Fibroblast of skin of scalp (primary cell): ENCODE measurements around the gene PEX14.
"Not testable (repeated sequence)": the region's sequence is repeated elsewhere in the genome, so short reads cannot be mapped to it uniquely, and the experiment has no call there.

ENCODE experiments used
- DNase-seq: peaks from one replicate; pipeline ENCODE4 v3.0.0-alpha.2; 2013

The PEX14 gene

GRCh38 chr1:10495952-10496351, 21.2 kb downstream of the PEX14 start:
- no peak for DNase-seq

GRCh38 chr1:10497109-10497508, 22.4 kb downstream of the PEX14 start:
- no peak for DNase-seq

- no peak for DNase-seq
Observed at GRCh38 chr1:10498231-10498630, 23.5 kb downstream of the PEX14 start.

- no peak for DNase-seq
Observed at GRCh38 chr1:10502206-10502605, 27.5 kb downstream of the PEX14 start.

GRCh38 chr1:10504249-10504648, 29.5 kb downstream of the PEX14 start:
- DNase-seq, result no peak

- not testable (repeated sequence) for DNase-seq
Observed at GRCh38 chr1:10506046-10506676, 31.4 kb downstream of the PEX14 start.

GRCh38 chr1:10506677-10507047, 31.9 kb downstream of the PEX14 start:
- DNase-seq, result no peak

GRCh38 chr1:10507111-10507879, 32.5 kb downstream of the PEX14 start:
- peak; percentile 83 for DNase-seq

GRCh38 chr1:10508511-10508951, 33.8 kb downstream of the PEX14 start:
- peak; percentile 64 for DNase-seq

- DNase-seq, result no peak
Observed at GRCh38 chr1:10509809-10510509, 35.2 kb downstream of the PEX14 start.

GRCh38 chr1:10510520-10511493, 36.1 kb downstream of the PEX14 start:
- DNase-seq, result peak; percentile 86

GRCh38 chr1:10511494-10511885, 36.7 kb downstream of the PEX14 start:
- DNase-seq, result no peak

GRCh38 chr1:10513199-10513598, 38.4 kb downstream of the PEX14 start:
- DNase-seq, result no peak

GRCh38 chr1:10514490-10515235, 39.9 kb downstream of the PEX14 start:
- peak; percentile 63 for DNase-seq

- no peak for DNase-seq
Observed at GRCh38 chr1:10515301-10515975, 40.7 kb downstream of the PEX14 start.

GRCh38 chr1:10515976-10516750, 41.4 kb downstream of the PEX14 start:
- no peak for DNase-seq

GRCh38 chr1:10516925-10517676, 42.4 kb downstream of the PEX14 start:
- no peak for DNase-seq

- DNase-seq, result no peak
Observed at GRCh38 chr1:10517677-10517982, 42.9 kb downstream of the PEX14 start.

GRCh38 chr1:10519016-10519417, 44.3 kb downstream of the PEX14 start:
- DNase-seq, result no peak

GRCh38 chr1:10520497-10520896, 45.7 kb downstream of the PEX14 start:
- no peak for DNase-seq
